Activated T-cell treated with anti-CD3 and anti-CD28 coated beads, Interleukin-2, amount 50 U/mL, for 1 hour (primary cell): ENCODE data around the gene TMEM117.
A peak's percentile ranks its signal among the peaks of the same experiment; 100 is the strongest.

Experiments
- DNase-seq: peaks from one replicate; pipeline ENCODE4 v3.0.0-alpha.2; 2020

The TMEM117 gene

GRCh38 chr12:43835656-43836474 lies at the start of gene TMEM117:
TSS of gene TMEM117 (plus strand) at chr12:43836081.
- DNase-seq = peak; percentile 72

GRCh38 chr12:43786899-43787693 lies 48.8 kb upstream of the TMEM117 start:
- DNase-seq = no peak

DNA sequence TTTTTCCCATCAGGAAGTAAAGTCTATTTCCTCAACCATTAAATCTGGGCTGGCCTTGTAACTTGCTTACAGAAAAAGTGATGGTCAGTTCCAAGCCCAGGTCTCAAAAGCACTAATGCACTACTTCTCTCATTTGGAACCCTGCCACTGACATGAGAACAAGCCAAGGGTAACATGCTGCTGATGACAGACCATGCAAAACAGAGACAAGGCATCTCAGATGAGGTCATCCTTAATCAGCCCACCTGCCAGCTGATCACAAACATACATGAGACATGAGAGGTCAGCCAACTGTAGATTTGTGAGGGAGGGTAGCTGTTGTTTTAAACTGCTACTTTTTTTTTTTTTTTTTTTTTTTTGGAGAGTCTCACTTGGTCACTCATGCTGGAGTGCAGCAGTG lies 45.9 kb upstream of the TMEM117 start:
- no peak for DNase-seq

DNA sequence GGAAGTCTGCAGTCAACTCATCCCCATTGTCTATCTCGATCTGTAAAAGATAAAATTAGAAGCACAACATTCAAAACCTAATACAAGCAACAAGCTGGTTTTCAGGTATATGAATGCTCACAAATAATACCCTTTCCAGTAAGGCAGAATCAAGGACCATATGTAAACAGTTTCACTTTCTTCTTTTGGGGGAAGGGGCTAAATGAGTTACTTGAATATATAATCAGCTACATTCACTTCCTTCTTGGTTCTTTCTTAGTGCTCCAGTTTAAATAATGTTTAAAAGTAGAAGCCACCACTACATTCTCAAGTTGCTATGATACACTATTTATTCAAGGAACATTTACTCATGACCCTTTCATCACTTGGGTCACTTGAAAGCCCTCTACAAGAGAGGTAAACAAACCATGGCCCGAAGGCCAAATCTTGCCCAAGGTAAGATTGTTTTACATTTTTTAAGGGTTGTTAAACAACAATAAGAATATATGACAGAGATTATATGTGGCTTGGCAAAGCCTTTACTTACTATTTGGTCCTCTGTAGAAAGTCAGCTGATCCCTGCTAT lies 40.1 kb upstream of the TMEM117 start:
- no peak for DNase-seq

GRCh38 chr12:43797561-43798217 lies 38.2 kb upstream of the TMEM117 start:
- no peak for DNase-seq

DNA sequence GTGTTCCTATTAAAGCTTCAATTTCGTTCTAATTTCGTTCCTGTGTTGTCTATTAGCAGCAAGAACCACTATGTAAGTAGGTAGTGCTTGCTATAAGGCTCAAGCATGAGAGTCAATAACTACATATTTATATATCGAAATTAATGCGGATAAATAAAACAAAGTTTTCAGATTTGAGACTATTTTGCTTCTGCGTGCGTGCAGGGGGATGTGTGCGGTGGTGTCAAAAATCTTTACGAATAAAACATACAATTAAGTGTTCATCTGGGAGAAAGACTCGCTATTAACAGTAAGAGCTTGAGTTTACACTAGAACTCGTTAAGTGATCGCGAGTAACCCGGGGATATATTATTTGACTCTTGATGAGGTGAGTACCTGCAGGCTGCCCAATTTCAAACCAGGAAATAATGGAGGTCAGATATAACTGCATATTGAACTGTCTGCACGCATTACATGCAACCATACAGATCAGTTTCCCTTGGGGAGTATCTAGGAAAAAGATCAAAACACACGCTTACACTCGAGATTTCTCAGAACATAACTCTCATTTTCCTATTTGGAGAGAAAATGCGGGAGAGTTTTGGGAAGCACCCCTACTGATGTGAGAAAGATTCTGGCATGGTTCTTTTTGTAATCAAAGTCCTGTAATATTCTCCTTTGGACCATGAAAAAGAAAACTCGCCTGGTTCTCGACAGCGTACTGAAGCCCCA lies 30.6 kb upstream of the TMEM117 start:
- DNase-seq = no peak

DNA sequence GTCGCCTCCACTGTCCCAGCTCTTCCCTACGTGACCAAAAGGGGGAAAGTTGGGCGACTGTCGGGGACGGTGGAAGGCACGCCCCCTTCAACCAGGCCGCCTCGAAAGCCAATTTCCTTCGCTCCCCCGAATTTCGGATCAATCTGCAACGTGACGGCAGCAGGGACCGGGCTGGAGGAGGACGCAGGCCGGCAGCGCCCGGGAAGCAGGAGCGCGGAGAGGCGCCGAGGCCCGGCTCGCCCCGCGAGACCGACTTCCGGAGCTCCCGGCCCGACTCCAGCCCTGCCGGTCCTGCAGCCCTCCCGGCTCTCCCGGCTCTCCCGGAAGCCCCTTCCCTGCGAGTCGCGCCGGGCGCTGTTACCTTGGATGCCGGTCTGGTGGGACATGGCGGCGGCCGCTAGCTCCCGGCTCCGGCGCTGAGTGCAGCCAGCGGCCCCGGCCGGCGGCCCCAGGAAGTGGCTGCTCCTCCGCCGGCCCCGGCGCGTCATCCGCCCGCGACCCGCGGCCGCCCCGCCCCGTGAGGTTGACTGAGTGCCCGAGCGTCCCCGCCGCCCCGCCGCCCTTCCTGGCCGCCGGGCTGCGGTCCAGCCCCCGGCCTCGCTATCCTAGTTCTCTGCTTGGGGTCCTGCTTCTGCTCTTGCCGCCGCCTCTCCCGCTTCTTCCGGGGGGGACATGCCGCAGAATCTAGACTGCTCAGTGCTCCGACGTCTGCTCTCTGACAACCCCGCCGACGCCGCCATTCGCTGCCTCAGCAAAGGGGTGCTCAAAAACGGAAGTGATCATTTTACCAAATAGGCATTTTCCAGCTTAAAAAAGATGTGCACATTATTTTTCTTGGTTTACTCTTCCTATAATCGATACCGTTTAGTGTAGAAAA lies 29.8 kb upstream of the TMEM117 start, which contains the start of gene TWF1:
Gene TWF1, minus strand, starts transcription at position 458 of the 877 bp plus-strand sequence. Its CDS starts 72 bp downstream, at position 386.
- DNase-seq = peak; percentile 89

DNA sequence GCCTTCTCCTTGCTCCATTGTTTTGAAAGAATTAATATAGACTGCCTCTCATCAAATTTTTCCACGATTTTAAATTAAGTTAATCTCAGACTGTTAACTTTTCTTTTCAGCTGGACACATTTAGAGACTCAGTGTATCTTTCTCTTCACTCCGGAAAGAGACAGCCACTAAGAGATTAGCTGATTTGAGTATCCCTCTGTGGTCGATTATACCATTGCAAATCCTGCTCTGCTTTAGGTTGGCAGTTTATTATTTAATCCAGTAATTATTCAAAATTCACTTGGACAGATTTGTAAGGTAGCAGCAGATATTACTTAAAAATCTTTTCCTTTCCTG lies 29.2 kb upstream of the TMEM117 start:
- no peak for DNase-seq

DNA sequence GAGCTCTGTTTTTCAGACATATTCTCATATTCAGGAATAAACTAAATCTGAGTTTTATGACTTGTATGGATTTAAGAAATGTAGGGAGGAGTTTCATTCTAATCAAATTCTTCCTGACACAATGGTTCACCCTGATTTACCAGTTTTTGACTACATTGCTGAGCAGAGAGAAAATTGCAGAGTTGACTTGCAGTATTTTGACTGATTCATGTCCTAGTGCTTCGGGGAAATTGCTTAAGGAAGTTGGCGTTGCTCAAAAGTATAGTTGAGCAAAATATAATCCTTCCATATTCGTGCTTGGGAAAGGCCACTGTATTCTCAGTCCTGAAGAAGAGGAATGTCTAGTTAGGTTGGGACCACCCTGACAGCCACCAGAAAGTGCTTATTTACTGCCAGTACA lies 28.5 kb upstream of the TMEM117 start:
- DNase-seq = no peak

DNA sequence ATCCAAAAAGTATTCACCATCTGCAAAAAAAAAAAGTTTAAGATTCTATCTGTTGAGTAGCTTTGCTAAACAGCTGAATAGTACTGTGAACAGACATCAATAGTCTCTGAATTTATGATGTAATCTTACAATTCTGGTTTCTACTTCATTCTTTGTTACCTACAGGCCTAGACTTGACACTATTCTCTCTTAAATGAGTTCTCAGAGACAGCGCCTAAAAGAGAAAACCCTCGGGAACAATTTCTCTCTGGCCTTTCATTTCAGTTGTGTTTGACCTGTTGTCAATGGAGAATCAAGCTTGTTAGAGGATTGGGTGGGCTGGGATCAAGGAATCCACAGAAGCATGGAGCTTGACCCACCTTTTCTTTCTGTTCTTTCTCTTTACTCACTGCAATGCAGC lies 23.8 kb upstream of the TMEM117 start:
- DNase-seq = no peak

DNA sequence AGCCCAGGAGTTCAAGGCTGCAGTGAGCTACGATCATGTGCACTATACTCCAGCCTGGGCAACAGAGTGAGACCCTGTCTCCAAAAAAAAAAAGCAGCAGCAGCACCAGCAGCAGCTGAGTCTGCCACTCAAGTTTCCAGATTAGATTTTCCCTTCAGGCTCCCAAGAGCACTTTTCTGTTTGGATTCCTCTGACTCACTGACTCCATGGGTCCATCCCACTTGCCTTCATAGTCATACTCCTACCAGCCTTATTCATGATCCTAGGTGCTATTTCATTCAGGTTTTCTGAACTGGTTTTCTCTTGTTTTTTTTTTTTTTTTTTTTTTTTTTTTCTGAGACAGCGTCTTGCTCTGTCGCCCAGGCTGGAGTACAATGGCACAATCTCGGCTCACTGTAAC lies 23.0 kb upstream of the TMEM117 start:
- DNase-seq = no peak

DNA sequence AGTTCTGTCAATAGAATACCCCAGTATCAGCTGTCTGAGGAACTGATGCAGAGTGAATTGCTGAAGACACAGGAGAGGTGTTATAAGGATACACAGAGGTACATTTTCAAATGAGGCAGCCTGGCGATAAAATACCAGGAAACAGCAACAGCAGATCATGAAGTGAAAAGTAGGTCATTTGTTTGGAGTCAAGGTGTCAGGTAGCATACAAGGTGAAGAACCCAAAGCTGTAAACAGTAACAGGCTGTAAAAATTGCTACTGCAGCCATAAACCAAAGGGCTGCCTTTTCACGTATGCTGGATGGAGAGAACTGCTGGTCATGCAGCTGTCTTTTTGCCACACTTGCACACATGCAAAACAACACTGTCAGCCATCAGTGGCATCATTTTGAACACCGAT lies 20.5 kb upstream of the TMEM117 start:
- no peak for DNase-seq

- no peak for DNase-seq
Observed at GRCh38 chr12:43816168-43816567, 19.7 kb upstream of the TMEM117 start.

DNA sequence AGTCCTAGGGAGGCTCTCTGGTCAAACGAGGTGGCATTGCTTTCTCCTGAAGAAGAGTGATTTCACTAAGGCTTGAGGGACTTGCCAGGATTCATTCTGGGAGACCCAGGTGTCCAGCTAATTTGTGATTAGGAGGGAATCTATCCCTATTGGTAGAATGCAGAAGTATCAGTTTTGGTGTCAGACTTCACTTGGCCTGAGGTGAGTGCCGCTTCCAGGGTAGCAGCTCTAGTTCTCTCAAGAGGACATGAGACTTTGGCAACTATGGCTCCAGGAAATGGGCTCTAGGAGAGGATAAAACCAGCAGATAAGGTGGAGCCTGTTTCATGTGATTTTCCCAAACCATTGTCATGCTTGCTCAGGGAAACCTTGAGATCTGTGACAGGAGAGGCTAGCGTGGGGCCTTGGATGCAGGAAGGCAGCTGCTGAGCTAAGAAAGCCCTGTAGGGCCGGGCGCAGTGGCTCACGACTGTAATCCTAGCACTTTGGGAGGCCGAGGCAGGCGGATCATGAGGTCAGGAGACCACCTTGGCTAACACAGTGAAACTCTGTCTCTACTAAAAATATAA lies 11.6 kb upstream of the TMEM117 start:
- DNase-seq = no peak

- DNase-seq = no peak
Observed at GRCh38 chr12:43826681-43827080, 9.2 kb upstream of the TMEM117 start.

DNA sequence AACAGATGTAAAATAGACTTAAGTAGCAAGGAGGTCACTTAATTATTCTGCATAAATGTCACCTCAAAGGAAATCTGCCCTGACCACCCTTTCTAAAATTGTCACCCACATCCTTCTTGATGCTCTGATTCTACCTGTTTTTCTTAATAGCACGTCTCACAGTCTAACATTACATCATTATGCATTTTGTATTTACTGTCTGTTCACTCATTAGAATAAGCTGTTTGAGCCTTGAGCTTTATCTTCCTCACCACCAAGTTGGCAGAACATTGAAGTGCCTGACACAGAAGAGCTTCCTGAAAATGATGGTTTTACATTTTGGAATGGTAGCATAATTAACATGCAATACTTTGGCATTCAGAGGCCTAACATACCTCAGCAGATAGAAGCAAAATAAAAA lies 8.8 kb upstream of the TMEM117 start:
- DNase-seq = no peak

GRCh38 chr12:43832463-43833168 lies 3.3 kb upstream of the TMEM117 start:
- no peak for DNase-seq

DNA sequence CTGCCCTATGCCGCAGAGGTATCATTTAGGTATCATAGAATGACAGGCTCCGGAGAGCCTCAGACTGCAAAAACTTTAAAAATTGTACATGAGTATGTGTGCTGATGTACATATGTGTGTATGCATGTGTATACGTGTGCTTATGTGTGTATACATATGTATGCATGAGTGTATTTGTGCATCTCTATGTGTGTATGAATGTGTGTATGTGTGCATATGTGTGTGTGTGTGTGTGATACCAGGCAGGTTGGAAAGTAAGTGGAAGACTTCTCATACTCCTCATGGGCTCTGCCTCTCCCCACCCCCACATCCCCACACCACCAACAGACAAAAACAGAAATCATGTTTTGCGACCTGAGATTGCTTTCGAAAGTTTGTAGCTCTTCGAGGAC lies 621 bp upstream of the TMEM117 start:
- DNase-seq = no peak

- no peak for DNase-seq
Observed at GRCh38 chr12:43836475-43836989, 651 bp downstream of the TMEM117 start.

- DNase-seq = no peak
Observed at GRCh38 chr12:43840338-43840737, 4.5 kb downstream of the TMEM117 start.
